Right atrium auricular region (tissue), 2 donors: Measurements from ENCODE around the gene DDIT4. TPM values are rescaled to one million over a fixed set of nuclear protein-coding genes. Genes with fewer than 3 reads are reported as not detected.
"Not testable (repeated sequence)": the region's sequence is repeated elsewhere in the genome, so short reads cannot be mapped to it uniquely, and the experiment has no call there.

Source experiments
- DNase-seq: peaks from one replicate; pipeline ENCODE4 v3.0.0-alpha.2; 2019; ENCODE audit warnings: low spot score
- H3K27ac ChIP-seq, 2 donors: fragments of 200-600 bp; sonication (generic); 1 replicate in 1 of 2; 2 replicates in 1 of 2; pipeline ENCODE4 v1.5.1; 2016 to 2019
- H3K27me3 ChIP-seq, 2 donors: fragments of 200-600 bp; sonication (generic); one replicate each; pipeline versions ENCODE4 v1.5.1 to v1.6.0; 2017 to 2019
- H3K36me3 ChIP-seq: fragments of 200-600 bp; sonication (generic); one replicate; pipeline ENCODE4 v1.5.1; 2016
- H3K4me1 ChIP-seq, 2 donors: fragments of 200-600 bp; sonication (generic); one replicate each; pipeline versions ENCODE4 v1.5.1 to v1.6.0; 2017 to 2019
- H3K4me3 ChIP-seq, 2 donors: fragments of 200-600 bp; sonication (generic); 1 replicate in 1 of 2; 2 replicates in 1 of 2; pipeline ENCODE4 v1.5.1; 2017 to 2019; ENCODE audit warnings: mild to moderate bottlenecking in 1 of 2, moderate library complexity in 1 of 2
- H3K9me3 ChIP-seq, 2 donors: fragments of 200-600 bp; sonication (generic); one replicate each; pipeline ENCODE4 v1.5.1; 2019
- CTCF ChIP-seq, 2 donors: fragments of 200-600 bp; sonication (generic); IDR thresholded peaks; one replicate each; pipeline ENCODE4 v1.5.1; 2019; ENCODE audit warnings: antibody characterized with exemption in 2 of 2
- total RNA-seq, 2 donors: library from RNA; depleted of rRNA; stranded (reverse); fragments of >200 nt; gene quantifications; one replicate each; pipeline ENCODE4 v1.1.0, GENCODE V29; 2016

Gene DDIT4
- total RNA-seq, 2 donors from 2014 or later, result 100 to 136 TPM

GRCh38 chr10:72267381-72267780, 6.3 kb upstream of the DDIT4 start:
- Histone ChIP-seq H3K36me3 (no peaks in the 10 kb centered on the region), H3K27me3 (no peaks in the 10 kb centered on the region), H3K4me3 (no peak overlapping the region), H3K9me3 (no peaks in the 10 kb centered on the region), H3K27ac (no peak overlapping the region), H3K4me1 (peaks cover 0 to 22% of the 10 kb centered on the region in 2 donors)
- DNase-seq, result no peak
- TF ChIP-seq CTCF (IDR thresholded peaks at IDR 0.05), result no peak

GRCh38 chr10:72267819-72268399, 5.8 kb upstream of the DDIT4 start:
- TF ChIP-seq CTCF (IDR thresholded peaks at IDR 0.05), result no peak
- H3K9me3 ChIP-seq, result no peaks in the 10 kb centered on the region
- H3K27ac ChIP-seq, result no peak overlapping the region
- H3K4me3 ChIP-seq, result no peak overlapping the region
- H3K4me1 ChIP-seq, result peaks cover 0 to 27% of the 10 kb centered on the region in 2 donors
- no peaks in the 10 kb centered on the region for H3K36me3 ChIP-seq
- no peaks in the 10 kb centered on the region for H3K27me3 ChIP-seq
- no peak for DNase-seq

- H3K27ac ChIP-seq, DNase-seq, H3K9me3 ChIP-seq, H3K36me3 ChIP-seq, H3K27me3 ChIP-seq, H3K4me3 ChIP-seq: not testable (repeated sequence)
- peaks cover 0 to 20% of the 10 kb centered on the region in 2 donors for H3K4me1 ChIP-seq
These were observed 5.1 kb upstream of the DDIT4 start for GRCh38 chr10:72268475-72269200.

- Histone ChIP-seq H3K4me3 (no peak overlapping the region), H3K4me1 (peaks cover 0 to 29% of the 10 kb centered on the region in 2 donors), H3K36me3 (peaks cover 18% of the 10 kb centered on the region), H3K9me3 (no peaks in the 10 kb centered on the region), H3K27ac (peak overlapping the region; percentile 99), H3K27me3 (no peaks in the 10 kb centered on the region)
- TF ChIP-seq CTCF (IDR thresholded peaks at IDR 0.05), result no peak
- DNase-seq, result no peak
These were observed 3.0 kb upstream of the DDIT4 start for GRCh38 chr10:72270607-72271281.

GRCh38 chr10:72272689-72273409, 875 bp upstream of the DDIT4 start:
- peaks cover 26% of the 10 kb centered on the region for H3K36me3 ChIP-seq
- H3K27ac ChIP-seq, result peak overlapping the region; percentile 99
- DNase-seq, result peak; percentile 98
- TF ChIP-seq CTCF (IDR thresholded peaks at IDR 0.05), result no peak
- H3K9me3 ChIP-seq, result no peaks in the 10 kb centered on the region
- peak overlapping the region; percentile 89 to 99 for H3K4me3 ChIP-seq
- H3K27me3 ChIP-seq, result no peaks in the 10 kb centered on the region
- H3K4me1 ChIP-seq, result peaks cover 0 to 42% of the 10 kb centered on the region in 2 donors
